ENCODE measurements around the gene CREG2. TPM values are rescaled to one million over a fixed set of nuclear protein-coding genes. Genes with fewer than 3 reads are reported as not detected.

Gene CREG2
- polyA plus RNA-seq, 1 experiment: not detected

DNA sequence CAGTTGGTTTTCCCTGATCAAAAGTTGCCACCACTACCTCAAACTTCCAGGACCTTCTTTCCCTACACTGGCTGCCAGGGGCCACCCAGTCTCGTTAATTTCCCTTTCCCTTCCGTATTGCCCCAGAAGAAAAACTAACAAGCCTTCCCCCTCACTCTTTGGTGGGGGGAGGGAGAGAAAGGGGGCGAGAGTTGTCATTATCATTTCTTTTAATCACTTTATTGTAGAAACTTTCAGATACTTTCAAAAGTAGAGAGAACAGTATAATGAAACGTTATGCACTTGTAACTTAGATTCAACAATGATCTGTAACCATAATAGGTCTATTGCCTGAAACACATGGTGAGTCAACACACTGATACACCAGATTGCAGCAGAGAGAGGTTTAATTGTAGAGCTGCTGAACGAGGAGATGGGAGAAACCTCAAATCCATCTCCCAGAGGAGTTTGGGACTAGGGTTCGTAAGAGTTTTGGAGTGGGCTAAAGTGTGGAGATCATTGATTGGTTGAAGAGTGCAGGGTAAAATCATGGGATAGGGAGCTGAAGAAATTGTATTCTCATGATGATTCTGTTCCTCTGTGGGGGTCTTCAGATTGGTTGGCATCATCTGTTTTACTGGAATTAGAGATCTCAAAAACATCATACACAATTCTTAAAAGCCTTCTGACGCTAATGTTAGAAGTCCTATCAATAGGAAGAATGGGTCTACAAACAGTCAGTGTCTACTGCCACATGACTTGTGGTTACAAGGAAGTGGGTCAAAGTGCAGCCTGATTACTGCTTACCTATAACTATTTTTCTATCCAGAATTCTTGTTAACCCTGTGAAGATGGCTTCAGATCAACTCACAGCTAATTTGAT, 76.2 kb downstream of the CREG2 start:
- POLR2A ChIA-PET: no interaction called here
- Histone ChIP-seq H3K27ac (ENCODE audit: low read depth, low read length) (no peak overlapping the region), H3K27me3 (ENCODE audit: control insufficient read depth, insufficient read depth, low read length) (peaks cover 8% of the 10 kb centered on the region), H3K9me3 (ENCODE audit: control insufficient read depth, insufficient read depth, low read length) (no peaks in the 10 kb centered on the region), H3K4me3 (ENCODE audit: low read depth, low read length) (no peak overlapping the region)
- CTCF ChIA-PET: no interaction called here
- TF ChIP-seq CTCF (IDR thresholded peaks at IDR 0.05; ENCODE audit: low read depth, low read length): no peak
- no peak for DNase-seq (ENCODE audit: low read depth, low spot score)

GRCh38 chr2:101310090-101310833, 77.0 kb downstream of the CREG2 start:
- Histone ChIP-seq H3K27ac (ENCODE audit: low read depth, low read length) (no peak overlapping the region), H3K27me3 (ENCODE audit: control insufficient read depth, insufficient read depth, low read length) (peaks cover 6% of the 10 kb centered on the region), H3K9me3 (ENCODE audit: control insufficient read depth, insufficient read depth, low read length) (no peaks in the 10 kb centered on the region), H3K4me3 (ENCODE audit: low read depth, low read length) (no peak overlapping the region)
- DNase-seq (ENCODE audit: low read depth, low spot score): no peak
- no peak for TF ChIP-seq CTCF (IDR thresholded peaks at IDR 0.05; ENCODE audit: low read depth, low read length)
- ChIA-PET POLR2A (no interaction called here), CTCF (no interaction called here)

- Histone ChIP-seq H3K27ac (ENCODE audit: low read depth, low read length) (peak within 1 kb of the TSS; percentile 69), H3K27me3 (ENCODE audit: control insufficient read depth, insufficient read depth, low read length) (peaks cover 5% of the 10 kb centered on the region), H3K9me3 (ENCODE audit: control insufficient read depth, insufficient read depth, low read length) (no peaks in the 10 kb centered on the region), H3K4me3 (ENCODE audit: low read depth, low read length) (peak within 1 kb of the TSS; percentile 81)
- DNase-seq (ENCODE audit: low read depth, low spot score): peak; percentile 75
- CTCF ChIA-PET: interaction anchor here (0.6 to 1.2 kb wide), 4 partner anchors 34 to 1296 kb away, joined by 3 to 4 read pairs (median 3); no protein-coding TSS in a partner anchor
- TF ChIP-seq CTCF (IDR thresholded peaks at IDR 0.05; ENCODE audit: low read depth, low read length): no peak
- POLR2A ChIA-PET: interaction anchor here (0.6 to 1.1 kb wide), 5 partner anchors 14 to 1290 kb away, joined by 3 to 4 read pairs (median 4); no protein-coding TSS in a partner anchor
Observed at GRCh38 chr2:101308432-101309210, 78.7 kb downstream of the CREG2 start, which contains the start of gene RNF149. Gene RNF149, minus strand, starts transcription at chr2:101308701. Its CDS starts 113 bp downstream, at chr2:101308588.

GRCh38 chr2:101307950-101308431, 79.3 kb downstream of the CREG2 start:
- H3K27ac ChIP-seq (ENCODE audit: low read depth, low read length): peak overlapping the region; percentile 25
- no peak for DNase-seq (ENCODE audit: low read depth, low spot score)
- no peak for TF ChIP-seq CTCF (IDR thresholded peaks at IDR 0.05; ENCODE audit: low read depth, low read length)
- CTCF ChIA-PET: interaction anchor here (1.1 kb wide), 1 partner anchor 35 kb away, joined by 3 read pairs; no protein-coding TSS in a partner anchor
- peak overlapping the region; percentile 81 for H3K4me3 ChIP-seq (ENCODE audit: low read depth, low read length)
- POLR2A ChIA-PET: interaction anchor here (0.9 kb wide), 1 partner anchor 19 kb away, joined by 4 read pairs; no protein-coding TSS in a partner anchor
- H3K27me3 ChIP-seq (ENCODE audit: control insufficient read depth, insufficient read depth, low read length): peaks cover 4% of the 10 kb centered on the region
- no peaks in the 10 kb centered on the region for H3K9me3 ChIP-seq (ENCODE audit: control insufficient read depth, insufficient read depth, low read length)

Data from AG04450 (cell line).